NB4 (cell line): ENCODE data around the gene TFPI.
"Not testable (repeated sequence)": the region's sequence is repeated elsewhere in the genome, so short reads cannot be mapped to it uniquely, and the experiment has no call there.

Experiments used
- POLR2A ChIP-seq: IDR thresholded peaks from 2 replicates; pipeline ENCODE4 v1.6.1; 2011; ENCODE audit warnings: mild to moderate bottlenecking; ENCODE audit not compliant: insufficient read length; ENCODE audit errors: extremely low read depth
- TF ChIP-seq, protein P1 (sequence below): IDR thresholded peaks from one replicate; pipeline ENCODE4 v1.5.1; 2012; ENCODE audit warnings: low read depth, low read length
- TF ChIP-seq, protein P2 (sequence below): IDR thresholded peaks from 2 replicates; pipeline ENCODE4 v1.6.1; 2011; ENCODE audit warnings: low read depth, low read length

DNA sequence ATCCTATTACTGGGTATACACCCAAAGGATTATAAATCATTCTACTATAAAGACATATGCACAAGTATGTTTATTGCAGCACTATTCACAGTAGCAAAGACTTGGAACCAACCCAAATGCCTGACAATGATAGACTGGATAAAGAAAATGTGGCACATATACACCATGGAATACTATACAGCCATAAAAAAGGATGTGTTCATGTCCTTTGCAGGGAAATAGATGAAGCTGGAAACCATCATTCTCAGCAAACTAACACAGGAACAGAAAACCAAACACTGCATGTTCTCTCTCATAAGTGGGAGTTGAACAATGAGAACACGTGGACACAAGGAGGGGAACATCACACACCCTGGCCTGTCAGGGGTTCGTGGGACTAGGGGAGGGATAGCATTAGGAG, 16.0 kb downstream of the TFPI start:
- not testable (repeated sequence) for TF ChIP-seq POLR2A
- TF ChIP-seq, protein P1, sequence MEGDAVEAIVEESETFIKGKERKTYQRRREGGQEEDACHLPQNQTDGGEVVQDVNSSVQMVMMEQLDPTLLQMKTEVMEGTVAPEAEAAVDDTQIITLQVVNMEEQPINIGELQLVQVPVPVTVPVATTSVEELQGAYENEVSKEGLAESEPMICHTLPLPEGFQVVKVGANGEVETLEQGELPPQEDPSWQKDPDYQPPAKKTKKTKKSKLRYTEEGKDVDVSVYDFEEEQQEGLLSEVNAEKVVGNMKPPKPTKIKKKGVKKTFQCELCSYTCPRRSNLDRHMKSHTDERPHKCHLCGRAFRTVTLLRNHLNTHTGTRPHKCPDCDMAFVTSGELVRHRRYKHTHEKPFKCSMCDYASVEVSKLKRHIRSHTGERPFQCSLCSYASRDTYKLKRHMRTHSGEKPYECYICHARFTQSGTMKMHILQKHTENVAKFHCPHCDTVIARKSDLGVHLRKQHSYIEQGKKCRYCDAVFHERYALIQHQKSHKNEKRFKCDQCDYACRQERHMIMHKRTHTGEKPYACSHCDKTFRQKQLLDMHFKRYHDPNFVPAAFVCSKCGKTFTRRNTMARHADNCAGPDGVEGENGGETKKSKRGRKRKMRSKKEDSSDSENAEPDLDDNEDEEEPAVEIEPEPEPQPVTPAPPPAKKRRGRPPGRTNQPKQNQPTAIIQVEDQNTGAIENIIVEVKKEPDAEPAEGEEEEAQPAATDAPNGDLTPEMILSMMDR = not testable (repeated sequence)
- TF ChIP-seq, protein P2, sequence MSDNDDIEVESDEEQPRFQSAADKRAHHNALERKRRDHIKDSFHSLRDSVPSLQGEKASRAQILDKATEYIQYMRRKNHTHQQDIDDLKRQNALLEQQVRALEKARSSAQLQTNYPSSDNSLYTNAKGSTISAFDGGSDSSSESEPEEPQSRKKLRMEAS = not testable (repeated sequence)
